Islet of Langerhans (tissue), 1 donor: ENCODE data around the gene AGO1.

ENCODE experiments used
- FAIRE-seq: peaks from one replicate; lab custom pipeline; 2011; peaks lifted over from hg19 to GRCh38; lab: Jason Lieb, UNC

Gene AGO1

GRCh38 chr1:35882945-35883634 lies at the start of gene AGO1:
AGO1 (plus strand) TSS chr1:35883209; CDS start chr1:35883422, 213 bp downstream.
- FAIRE-seq: no peak

GRCh38 chr1:35833395-35833794 lies 49.6 kb upstream of the AGO1 start:
- no peak for FAIRE-seq

- no peak for FAIRE-seq
These were observed 48.8 kb upstream of the AGO1 start for GRCh38 chr1:35834218-35834617.

- no peak for FAIRE-seq
These were observed 47.6 kb upstream of the AGO1 start for GRCh38 chr1:35835398-35835797.

GRCh38 chr1:35836734-35837133 lies 46.3 kb upstream of the AGO1 start:
- no peak for FAIRE-seq

GRCh38 chr1:35838693-35839245 lies 44.2 kb upstream of the AGO1 start:
- no peak for FAIRE-seq

- no peak for FAIRE-seq
These were observed 38.2 kb upstream of the AGO1 start for GRCh38 chr1:35844826-35845225.

- no peak for FAIRE-seq
These were observed 37.2 kb upstream of the AGO1 start for GRCh38 chr1:35845766-35846165.

- FAIRE-seq: no peak
These were observed 35.0 kb upstream of the AGO1 start for GRCh38 chr1:35847935-35848565.

GRCh38 chr1:35850051-35850450 lies 33.0 kb upstream of the AGO1 start:
- FAIRE-seq: no peak

GRCh38 chr1:35850716-35851115 lies 32.3 kb upstream of the AGO1 start:
- FAIRE-seq: no peak

- FAIRE-seq: no peak
These were observed 31.7 kb upstream of the AGO1 start for GRCh38 chr1:35851132-35851869.

GRCh38 chr1:35852241-35852640 lies 30.8 kb upstream of the AGO1 start:
- FAIRE-seq: no peak

GRCh38 chr1:35854989-35855700 lies 27.9 kb upstream of the AGO1 start:
- no peak for FAIRE-seq

GRCh38 chr1:35856964-35857363 lies 26.0 kb upstream of the AGO1 start:
- FAIRE-seq: no peak

- FAIRE-seq: no peak
These were observed 25.2 kb upstream of the AGO1 start for GRCh38 chr1:35857830-35858229.

- no peak for FAIRE-seq
These were observed 22.3 kb upstream of the AGO1 start for GRCh38 chr1:35860696-35861095.

- no peak for FAIRE-seq
These were observed 19.9 kb upstream of the AGO1 start for GRCh38 chr1:35863136-35863535.

- FAIRE-seq: no peak
These were observed 19.0 kb upstream of the AGO1 start for GRCh38 chr1:35863881-35864625.

- FAIRE-seq: no peak
These were observed 18.2 kb upstream of the AGO1 start for GRCh38 chr1:35864813-35865212.

GRCh38 chr1:35866991-35867390 lies 16.0 kb upstream of the AGO1 start:
- no peak for FAIRE-seq
